Left hindlimb (tissue), 1 donor: ENCODE measurements around the gene COL11A2.

ENCODE experiments used
- DNase-seq: peaks from one replicate; pipeline ENCODE4 v3.0.0-alpha.2; 2018

The COL11A2 gene

DNA sequence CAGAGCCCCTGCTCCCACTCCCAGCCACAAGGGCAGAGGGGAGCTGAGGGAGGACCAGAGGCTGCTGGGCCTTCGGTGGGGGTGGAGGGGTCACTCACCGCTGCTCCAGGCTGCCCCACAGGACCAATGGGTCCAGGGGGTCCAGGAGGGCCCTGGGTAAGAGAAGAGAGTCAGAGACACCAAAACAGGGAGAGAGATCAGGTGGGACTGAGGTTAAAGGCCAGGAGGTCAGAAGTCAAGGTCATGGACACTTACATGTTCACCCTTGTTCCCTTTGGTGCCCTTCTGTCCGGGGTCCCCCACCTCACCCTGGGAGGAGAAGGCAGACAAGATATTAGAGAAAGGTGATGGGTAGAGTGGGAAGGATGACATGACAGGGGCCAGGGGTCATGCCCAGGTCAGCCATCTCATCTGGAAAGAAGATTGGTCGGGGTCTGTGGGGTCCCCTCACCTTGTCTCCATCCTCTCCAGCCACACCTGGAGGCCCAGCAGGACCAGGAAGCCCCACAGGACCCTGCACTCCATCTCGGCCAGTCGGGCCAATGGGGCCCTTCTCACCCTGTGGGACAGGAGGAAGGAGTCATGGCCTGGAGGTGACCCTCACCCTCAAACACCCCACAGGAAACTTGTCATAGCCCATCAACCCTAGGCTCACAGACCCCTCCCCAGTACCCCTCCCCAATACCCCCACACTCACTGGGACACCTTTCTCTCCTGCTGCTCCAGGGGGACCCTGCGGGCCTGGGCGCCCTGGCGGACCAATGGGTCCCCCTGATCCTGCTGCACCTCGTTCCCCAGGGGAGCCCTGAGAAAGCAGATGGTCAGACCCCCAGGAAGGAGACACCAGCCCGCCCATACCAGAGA lies 21.0 kb downstream of the COL11A2 start:
- no peak for DNase-seq

DNA sequence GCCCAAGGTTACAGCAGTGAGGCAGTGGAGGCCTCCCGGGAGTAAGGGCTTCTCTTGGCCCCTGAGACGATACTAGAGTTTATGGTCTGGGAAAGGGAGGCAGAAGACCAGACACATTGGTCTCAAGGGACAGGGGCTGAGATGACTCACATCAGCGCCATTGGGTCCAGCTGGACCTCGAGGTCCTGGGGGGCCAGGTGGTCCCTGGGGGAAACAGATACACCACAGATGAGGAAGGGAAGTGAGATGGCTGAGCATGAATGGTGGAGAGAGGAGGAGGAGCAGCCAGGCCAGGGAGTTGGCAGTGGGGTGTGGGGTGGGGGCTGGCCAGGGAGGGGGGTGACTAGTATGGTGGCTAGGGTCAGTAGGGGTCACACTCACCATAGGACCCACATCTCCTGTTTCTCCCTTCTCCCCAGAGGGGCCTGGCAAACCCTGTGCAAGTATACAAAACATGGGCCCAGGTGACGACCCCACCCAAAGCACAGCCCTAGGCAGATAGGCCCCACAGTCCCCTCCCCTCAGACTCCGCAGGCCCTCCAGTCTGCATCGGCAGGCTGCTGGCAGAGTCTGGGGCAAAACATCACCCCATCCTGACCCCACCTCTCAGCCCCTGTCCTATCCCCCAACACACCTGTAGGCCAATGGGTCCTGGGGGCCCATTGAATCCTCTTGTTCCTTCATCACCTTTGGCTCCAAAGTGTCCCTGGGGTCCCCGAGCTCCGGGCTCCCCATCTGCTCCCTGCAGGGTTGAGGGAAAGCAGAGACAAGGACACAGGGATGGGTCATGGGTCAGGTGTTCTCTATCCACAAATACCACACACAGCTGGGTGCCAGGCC lies 21.9 kb downstream of the COL11A2 start:
- DNase-seq, result no peak

DNA sequence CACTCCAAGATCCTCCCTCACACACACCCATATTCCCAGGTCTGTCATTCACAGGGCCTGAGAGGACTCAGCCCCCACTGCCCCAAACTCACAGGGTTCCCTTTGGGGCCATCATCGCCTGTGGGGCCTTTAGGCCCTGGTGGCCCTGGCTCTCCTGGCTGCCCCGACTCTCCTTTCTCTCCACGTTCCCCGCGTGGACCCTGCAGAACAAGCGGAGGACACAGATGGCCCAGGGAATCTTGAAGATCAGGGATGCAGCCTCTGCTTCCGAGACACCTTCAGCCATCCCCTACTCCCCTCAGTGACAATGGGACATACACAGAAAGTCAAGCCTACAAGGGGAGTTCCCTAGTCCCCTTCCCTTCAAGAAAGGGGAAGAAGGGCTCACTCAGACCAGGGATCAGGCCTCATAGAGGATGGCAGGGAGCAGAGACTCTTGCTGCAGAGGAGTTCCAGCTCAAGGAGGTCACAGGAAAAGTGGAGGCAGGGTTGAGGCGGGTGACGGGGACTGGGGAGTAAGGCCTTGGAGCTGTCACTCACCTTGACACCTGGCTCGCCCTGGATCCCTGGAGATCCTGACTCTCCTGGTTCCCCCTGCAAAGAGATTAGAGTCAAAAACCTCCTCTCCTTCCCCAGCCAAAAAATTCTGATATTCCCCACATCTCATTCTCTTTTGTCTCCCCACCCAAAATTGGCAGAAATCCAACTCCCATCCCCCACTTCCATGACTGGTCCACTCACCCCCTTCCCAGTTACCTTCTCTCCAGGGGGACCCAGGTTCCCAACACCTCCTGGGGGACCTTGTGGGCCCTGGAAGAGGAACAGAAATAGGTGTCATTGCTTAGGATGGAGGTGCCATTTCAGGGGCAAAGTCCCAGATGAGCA lies 22.7 kb downstream of the COL11A2 start:
- no peak for DNase-seq

DNA sequence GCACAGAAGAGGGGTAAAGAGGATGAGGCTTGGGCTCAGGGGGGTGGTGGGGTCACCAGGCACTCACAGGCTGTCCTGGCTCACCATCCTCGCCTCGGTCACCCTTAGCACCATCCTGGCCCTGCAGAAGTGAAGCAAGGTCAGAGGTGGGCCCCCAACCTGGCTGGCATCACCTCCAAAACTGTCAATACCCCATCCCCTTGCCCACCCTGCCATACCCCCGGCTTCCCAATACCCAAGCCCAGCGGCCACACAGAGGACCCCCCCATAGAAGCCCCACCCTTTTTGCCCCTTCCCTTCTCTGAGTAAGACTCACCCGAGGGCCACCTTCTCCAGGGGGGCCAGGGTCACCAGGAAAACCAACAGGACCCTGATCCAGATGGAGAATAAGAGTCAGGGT lies 23.6 kb downstream of the COL11A2 start:
- DNase-seq, result no peak

DNA sequence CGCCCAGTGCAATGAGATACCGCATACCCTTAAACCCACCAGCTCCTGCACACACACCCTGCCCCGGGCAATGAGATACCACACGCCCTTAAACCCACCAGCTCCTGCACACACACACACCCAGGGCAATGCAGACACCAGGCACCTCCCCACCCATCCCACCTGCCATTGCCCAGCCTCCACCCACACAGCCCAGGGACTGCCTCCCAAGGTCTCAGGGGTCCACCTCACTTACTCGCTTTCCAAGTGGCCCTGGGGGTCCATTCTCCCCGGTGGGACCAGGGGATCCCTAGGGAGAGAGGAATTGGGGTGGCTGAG lies 24.0 kb downstream of the COL11A2 start:
- DNase-seq, result no peak

DNA sequence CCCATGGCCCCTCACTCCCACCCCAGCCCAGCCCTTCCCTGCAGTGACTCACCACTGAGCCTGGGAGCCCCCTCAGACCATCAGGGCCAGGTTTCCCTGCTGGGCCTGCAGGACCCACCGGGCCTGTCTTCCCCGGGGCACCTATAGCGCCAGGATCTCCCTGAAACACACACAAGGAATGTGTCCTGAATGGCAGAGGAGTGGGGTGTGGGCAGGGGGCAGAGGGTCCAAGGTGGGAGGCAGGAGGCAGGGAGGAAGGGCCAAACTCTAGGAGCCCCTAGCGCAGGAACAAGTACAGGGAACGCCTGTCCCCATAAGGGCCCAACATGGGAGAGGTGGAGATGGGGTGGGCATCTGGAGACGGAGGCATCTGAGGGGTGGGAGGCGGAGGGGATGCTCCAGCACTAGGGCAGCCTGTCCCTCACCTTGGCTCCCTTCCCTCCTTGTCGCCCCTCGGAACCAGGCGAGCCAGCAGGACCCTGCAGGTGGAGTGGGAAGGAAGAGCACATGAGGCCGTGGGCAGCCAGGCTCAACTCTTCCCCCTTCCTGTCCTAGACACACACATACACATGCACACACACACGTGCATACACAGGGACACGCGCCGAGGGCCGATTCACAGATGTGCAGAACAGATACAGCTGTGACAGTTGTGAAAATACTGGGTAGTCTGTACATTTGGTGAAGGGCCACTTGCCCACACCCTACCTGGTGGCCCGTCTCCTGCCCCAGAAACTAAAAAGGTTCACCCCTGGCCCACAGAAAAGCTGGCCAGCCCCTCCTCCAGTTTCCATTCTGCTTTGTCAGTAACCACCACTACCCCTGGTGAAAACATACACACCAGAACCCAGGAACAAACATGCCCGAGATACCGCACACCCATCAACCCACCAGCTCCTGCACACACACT lies 24.6 kb downstream of the COL11A2 start:
- no peak for DNase-seq

DNA sequence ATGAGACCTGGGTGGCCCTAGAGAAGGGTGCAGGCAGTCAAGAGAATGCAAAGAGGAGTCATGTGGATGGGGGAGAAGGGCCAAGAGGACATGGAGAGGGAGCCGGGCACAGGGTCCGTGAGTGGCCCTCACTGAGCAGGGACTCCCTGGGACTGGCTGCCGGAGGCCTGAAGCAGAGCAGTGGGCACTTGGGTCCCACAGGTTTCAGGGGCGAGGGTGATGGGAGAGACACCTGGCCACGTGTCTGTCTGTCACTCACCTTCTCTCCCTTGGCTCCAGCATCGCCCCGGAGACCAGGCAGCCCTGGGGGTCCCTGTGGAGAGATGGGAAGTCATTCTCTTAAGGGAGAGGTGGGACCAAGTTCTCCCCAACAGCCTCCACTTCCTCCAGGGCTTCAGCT lies 25.5 kb downstream of the COL11A2 start:
- no peak for DNase-seq

DNA sequence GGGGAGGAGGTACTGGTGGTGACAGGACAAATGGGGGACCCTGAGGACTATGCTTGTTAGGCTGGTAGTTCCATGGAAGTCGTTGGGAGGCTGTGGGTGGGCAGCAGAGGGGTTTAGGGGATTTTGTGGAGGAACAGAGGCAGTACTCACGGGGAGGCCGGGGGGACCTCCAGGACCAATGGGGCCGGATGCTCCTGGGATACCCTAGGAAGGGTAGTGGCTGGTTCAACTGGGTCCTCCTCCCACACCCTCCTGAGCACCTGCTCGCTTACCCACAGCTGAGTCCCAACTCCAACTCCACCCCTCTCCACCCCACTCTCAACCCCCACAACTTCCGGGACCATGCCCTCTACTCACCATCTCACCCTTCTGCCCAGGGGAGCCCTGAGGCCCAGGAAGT lies 25.9 kb downstream of the COL11A2 start:
- DNase-seq, result no peak

DNA sequence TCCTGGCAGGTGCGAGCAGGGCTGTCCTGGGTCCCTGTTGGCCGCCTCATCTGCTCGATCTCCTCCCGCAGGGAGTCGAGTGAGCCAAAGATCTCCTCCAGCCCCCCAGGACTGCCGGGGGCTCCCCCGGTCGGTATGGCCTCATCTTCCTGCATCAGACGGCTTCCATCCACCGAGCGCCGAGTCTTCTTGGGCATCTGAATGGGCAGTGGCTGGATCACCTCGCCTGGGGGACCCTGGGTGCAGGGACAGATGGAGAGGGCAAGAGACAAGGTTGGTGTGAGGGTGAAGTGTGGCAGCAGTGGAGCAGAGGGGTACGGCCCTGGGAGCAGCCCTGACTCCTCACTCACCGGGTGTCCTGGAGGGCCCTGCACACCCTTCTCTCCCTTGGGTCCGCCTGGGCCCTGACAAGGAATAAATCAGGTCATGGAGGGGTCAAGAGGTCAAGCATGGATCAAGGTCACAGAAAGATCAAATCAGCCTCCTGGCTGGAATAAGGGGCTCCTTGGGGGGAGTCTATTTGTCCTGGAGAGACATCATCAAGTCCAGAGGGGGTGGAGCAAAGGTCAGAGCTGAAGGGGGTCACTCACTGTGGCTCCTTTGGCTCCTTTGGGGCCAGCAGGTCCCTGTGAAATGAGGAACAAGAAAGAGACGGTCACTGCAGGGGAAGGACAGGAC lies 26.5 kb downstream of the COL11A2 start:
- no peak for DNase-seq

DNA sequence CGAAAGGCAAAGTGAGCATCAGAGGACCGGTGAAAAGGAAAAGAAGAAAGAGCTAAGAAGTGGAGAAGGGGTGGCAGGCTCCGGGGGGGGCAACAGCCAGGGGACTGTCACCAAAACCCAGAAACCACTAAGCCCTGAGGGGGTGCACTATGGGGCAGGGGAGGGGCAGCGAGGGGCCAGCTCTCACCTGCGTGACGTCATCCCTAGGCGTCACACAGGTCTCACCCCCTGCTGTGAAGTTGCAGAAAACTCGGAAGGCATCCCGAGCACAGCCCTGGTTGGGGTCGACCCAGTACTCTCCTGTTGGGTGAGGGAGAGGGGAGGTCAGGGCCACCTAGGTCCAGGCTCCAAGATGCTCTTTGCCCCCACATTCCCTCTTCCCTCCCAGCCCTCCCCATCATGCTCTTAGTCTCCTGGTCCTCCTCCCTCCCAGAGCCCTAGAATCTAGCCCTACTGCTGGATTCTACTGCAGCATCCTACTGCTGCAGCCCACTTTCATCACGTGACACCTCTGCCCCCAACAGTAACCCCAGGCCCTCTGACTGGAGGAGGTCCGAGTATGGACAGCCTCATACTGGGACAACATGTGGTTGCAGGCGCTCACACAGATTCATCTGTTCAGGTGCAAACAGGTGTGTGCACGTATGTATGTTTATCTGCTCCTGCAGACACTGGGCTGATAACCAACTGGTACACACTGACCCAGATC lies 27.4 kb downstream of the COL11A2 start:
- DNase-seq, result no peak

DNA sequence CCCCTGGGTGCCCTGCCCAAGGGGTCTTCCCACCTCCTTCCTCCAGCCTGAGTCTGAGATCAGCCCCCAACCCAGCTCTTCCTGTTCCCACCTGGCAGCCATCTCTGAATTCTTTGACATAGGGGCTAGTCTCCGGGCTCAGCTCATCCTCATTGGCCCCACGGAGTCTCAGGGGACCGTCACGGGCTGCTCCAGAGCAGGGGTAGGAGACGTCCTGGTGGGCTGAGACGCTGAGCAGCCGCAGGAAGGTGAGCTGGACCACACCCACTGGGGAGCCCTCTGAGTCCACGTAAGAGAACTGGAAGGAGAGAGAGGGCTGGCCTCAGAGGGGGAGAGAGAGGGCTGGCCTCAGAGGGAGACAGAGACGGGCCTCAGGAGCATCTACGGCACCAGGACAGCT lies 28.1 kb downstream of the COL11A2 start:
- DNase-seq, result no peak

DNA sequence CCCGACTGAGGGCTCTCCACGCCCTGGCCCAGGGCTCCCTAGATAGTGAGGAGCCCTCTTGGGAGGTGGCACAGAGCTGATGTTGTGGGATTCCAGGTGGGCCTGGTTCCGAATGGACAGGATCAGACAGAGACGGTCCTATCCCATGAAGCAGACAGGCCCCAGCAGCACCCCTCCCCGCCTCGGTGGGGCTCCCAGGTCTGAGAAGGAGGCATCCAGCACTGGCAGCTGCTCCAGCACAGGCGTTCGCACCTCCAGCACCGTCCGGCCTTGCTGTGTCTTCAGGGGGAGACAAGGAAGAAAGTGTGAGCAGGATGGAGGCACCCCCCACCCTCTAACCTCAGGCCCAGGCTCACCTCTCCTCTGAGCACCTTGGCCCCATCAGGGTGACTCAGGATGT lies 28.7 kb downstream of the COL11A2 start:
- no peak for DNase-seq

DNA sequence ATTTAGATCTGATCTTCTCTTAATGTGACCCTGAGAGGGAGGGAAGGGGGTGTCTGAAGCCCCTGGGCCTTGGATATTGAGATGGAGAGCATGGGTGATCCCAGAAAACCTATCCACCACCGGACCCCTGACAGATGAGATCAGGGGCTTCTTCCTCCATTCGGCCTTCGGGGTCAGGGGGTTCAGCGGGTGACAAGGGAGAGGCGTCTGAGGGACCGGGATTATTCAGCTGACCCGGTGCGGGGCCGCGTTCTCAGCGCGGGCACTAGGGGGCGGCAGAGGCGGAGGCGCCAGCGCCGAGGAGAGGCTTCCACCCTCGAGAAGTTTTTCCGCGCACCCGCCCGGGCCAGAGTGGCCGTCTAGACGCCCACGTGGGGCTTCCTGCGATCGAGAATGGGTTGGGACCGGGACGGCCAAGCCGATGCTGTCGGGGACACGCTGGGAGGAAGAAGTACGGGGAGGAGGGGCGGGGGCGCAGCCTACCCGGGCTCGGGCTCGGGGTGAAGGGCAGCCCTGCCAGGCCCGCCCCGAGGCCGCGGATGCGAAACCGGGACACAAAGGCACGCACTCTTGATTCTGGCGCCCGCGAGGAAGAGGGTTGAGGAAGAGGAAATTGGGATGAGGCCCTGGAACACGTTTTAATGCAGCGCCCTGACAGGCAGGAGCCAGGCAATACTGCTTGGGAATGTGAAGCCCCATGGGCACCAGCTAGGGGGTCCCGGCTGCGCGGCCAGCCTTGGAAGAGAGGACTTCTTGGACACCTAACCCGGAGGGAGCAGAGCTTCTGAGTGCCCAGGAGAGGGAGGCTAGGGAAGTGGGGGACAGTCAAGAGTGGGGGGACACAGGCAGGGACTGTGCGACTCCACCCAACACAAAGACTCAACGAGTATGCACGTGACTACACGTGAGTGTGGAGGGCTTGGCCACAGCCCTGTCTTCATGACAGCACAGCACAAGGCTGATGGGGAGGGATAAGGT lies 30.6 kb downstream of the COL11A2 start:
- peak; percentile 88 for DNase-seq

DNA sequence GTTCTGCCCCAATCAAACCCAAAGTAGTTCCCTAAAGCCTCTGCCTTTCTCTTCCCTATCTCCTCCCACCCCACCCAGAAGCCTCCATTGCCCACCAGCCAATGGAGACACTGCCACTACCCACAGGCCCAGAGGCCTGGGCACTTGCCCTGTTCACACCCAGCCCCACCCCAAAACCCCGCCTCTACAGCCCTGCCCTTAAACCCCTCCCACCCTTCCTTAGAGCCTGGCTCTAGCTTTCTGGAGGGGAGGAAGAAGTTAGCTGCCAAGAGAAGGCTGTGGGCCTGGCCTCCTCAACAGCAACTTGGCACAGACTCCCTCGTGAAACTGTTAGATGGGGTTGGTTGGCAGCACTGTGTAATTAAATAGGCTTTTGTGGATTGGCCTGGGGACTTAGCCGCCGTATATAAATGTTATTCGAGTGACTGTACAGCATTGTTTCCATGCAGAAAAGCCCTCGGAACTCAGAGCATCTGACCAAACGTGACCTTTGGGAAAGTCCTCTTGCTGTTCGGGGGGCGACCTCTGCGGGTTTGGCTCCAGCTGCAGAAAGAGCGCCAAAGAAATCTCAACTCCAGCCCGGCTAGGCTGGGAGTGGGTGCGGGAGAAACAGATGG lies 31.4 kb downstream of the COL11A2 start:
- DNase-seq, result peak; percentile 88

DNA sequence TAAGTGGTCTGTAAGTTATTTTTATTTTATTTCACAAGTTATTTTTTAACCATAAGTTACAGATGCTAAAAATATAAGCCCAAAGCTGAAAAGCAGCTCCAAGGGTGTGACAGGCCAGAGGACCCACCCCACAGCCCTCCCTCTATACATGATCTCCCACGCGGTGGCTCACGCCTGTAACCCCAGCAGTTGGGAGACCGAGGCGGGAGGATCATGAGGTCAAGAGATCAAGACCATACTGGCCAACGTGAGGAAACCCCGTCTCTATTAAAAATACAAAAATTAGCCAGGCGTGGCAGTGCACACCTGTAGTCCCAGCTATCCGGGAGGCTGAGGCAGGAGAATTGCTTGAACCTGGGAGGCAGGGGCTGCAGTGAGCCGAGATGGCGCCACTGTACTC lies 32.2 kb downstream of the COL11A2 start:
- DNase-seq, result no peak

DNA sequence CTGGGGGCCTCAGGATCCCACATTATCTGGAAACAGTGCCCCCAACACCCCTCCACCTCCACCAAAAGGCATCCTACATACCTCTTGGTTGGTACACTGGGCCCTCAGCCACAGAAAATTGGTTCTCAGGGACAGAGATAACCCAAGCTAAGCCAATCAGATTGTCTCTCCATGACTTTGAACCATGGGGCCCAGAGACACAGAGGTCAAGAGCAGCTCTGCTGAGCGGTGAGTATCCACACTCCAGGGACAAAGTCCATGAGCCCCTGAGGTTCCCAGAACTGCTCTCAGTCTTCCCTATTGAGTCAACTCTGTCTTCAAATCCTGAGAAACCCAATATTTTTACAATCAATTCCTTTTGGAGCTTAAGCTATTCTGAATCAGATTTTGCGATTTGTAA lies 35.3 kb downstream of the COL11A2 start:
- DNase-seq, result no peak

DNA sequence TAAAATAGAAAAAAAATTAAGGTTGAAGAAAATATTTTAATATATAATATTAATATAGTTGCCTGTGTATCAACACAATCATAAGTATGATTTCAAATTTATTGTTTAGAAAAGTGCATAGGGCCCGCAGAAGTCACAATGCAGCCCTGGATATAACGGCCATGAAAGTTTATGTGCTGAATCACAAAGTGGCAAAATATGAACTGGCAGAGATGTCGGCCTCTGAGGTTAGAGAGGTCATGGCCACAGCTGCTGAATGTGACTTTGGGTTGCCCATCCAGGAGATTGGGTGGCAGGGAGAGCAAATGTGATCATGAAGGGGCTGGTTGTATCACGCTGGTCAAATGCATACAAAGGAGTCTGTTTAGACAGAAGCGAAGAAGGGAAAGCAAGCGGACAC lies 35.7 kb downstream of the COL11A2 start:
- DNase-seq, result no peak

DNA sequence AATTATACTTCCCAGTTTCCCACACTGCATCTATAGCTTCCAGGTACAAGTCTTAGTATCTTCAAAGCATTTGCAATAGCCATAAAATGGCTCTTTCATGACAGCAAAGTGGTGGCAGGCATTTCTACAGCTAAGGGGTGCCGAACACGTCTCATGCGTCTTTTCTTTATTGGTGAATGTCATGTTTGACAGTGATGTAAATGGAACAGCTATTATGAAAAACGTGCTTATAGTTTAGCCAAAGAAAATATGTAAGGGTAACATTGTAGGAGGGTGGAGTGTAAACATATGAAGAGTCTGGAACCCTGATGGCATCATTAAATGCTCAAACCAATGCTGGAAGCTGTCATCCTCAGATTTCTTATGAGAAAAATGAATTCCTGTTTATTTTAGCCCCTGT lies 37.9 kb downstream of the COL11A2 start:
- DNase-seq, result no peak

DNA sequence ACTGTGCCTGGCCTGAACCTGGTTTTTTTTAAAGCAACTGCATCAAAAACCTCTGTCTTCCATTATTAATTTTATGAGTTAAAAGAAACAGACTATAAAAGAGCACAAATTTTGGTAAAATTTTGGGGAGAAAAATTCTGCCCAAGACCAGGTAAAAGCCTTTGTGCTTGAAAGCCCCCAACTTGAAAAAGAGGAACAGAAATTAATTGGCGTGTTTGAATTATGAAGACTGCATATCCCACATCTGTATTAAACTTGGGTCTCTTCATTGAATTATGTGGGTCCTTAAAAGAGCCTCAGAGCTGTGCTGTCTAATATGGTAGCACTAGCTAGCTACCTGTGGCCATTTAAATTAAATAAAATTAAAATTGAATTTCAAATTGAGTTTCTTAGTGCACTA lies 41.2 kb downstream of the COL11A2 start:
- no peak for DNase-seq
